Measurements from ENCODE around the gene ALPK3.

DNA sequence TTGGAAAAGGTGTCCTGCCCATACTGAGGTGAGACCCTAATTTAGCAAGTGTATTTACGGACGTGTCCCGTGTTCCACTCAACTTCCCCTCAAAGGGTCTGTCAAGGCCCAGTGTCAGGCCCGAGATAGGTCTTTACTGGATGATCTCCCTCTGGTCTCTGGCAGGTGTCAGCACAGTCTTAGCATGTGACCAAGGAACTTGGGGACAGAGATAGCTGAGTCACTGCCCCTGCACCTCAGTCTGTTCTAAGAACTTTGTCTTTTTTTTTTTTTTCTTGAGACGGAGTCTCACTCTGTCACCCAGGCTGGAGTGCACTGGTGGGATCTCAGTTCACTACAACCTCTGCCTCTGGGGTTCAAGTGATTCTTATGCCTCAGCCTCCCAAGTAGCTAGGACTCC is 32.1 kb upstream of the ALPK3 start:
- TF ChIP-seq, protein P1, sequence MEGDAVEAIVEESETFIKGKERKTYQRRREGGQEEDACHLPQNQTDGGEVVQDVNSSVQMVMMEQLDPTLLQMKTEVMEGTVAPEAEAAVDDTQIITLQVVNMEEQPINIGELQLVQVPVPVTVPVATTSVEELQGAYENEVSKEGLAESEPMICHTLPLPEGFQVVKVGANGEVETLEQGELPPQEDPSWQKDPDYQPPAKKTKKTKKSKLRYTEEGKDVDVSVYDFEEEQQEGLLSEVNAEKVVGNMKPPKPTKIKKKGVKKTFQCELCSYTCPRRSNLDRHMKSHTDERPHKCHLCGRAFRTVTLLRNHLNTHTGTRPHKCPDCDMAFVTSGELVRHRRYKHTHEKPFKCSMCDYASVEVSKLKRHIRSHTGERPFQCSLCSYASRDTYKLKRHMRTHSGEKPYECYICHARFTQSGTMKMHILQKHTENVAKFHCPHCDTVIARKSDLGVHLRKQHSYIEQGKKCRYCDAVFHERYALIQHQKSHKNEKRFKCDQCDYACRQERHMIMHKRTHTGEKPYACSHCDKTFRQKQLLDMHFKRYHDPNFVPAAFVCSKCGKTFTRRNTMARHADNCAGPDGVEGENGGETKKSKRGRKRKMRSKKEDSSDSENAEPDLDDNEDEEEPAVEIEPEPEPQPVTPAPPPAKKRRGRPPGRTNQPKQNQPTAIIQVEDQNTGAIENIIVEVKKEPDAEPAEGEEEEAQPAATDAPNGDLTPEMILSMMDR (IDR thresholded peaks at IDR 0.05) = no peak
- TF ChIP-seq POLR2A (IDR thresholded peaks at IDR 0.05) (no peak), POLR2AphosphoS5 (IDR thresholded peaks at IDR 0.05) (no peak)

All from suprapubic skin (tissue), 4 donors.